PC-9 (cell line): ENCODE data around the gene DHRS7C.

Experiments
- CTCF ChIP-seq: fragments of 200-600 bp; sonication (generic); conservative IDR thresholded peaks from 2 replicates; pipeline ENCODE4 v1.6.1; 2017; ENCODE audit warnings: mixed run types, antibody characterized with exemption, mild to moderate bottlenecking, moderate library complexity
- EZH2 ChIP-seq: fragments of 200-600 bp; sonication (generic); IDR thresholded peaks from 2 replicates; pipeline ENCODE4 v1.8.0; 2017; ENCODE audit warnings: antibody characterized with exemption, low read depth

- TF ChIP-seq CTCF (no peak), EZH2 (no peak)
These were observed 65.8 kb downstream of the DHRS7C start for GRCh38 chr17:9725575-9725974.
